ENCODE data around the gene APIP. TPM values are rescaled to one million over a fixed set of nuclear protein-coding genes. Genes with fewer than 3 reads are reported as not detected.

Gene APIP
- total and polyA plus RNA-seq, 2 of the 8 experiments (the other 6 are each of a cell fraction or from before 2014, with no cell fraction given): 10.4 to 25.7 TPM

DNA sequence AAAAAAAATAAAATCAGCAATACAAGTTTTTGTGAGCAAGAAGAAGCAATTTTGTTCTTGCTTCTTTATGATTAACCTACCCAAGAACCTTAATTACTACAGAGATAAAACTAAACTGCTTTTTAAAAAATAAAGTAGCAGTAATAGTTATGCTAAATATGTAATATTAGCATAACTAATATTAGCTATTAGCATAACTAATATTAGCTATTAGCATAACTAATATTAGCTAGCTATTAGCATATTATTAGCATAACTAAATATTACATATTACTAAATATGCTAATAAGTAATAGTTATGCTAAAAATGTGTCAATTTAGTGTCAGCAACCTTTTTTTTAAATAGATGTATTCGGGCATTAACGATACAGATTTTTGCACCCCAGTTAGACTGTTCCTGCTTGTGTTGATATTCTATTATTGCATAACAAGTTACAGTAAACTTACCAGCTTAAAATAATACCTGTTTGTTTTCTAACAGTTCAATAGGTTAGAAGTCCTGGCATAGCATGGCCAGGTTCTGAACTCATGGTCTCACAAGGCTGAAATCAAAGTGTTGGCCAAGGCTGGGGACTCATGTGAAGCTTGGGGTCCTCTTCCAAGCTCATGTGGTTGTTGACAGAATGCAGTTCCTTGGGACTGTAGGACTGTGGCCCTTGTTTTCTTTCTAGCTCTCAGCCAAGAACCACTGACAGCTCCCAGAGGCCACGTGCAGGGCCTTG is 48.6 kb upstream of the APIP start:
- H3K23me2 ChIP-seq (ENCODE audit: low read depth, low read length): no peaks in the 10 kb centered on the region
- TF ChIP-seq NANOG (IDR thresholded peaks at IDR 0.05; ENCODE audit: insufficient read depth, low read depth, low read length, poor library complexity, severe bottlenecking) (no peak), GABPA (IDR thresholded peaks at IDR 0.05; ENCODE audit: borderline replicate concordance, insufficient read depth, low read length) (no peak), JUN (IDR thresholded peaks at IDR 0.05; ENCODE audit: low read depth, low read length) (no peak), KDM4A (IDR thresholded peaks at IDR 0.05; ENCODE audit: low read depth, low read length, severe bottlenecking) (no peak), TCF12 (IDR thresholded peaks at IDR 0.05; ENCODE audit: low read depth, low read length) (no peak), CBX5 (IDR thresholded peaks at IDR 0.05; ENCODE audit: low read depth, low read length) (no peak)
- no peak overlapping the region for H3K4me3 ChIP-seq (ENCODE audit: extremely low read depth in 1 of 4, insufficient read depth in 2 of 4, low read depth in 3 of 4, low read length in 4 of 4)
- no peak overlapping the region for H2BK12ac ChIP-seq (ENCODE audit: low read depth, low read length)
- H2BK120ac ChIP-seq (replicated peaks; ENCODE audit: low read depth, low read length): no peak overlapping the region
- no peak overlapping the region for H2AK5ac ChIP-seq (ENCODE audit: low read depth, low read length)
- WGBS, 2 experiments (ENCODE audit: extremely low coverage in 1 of 2, insufficient coverage in 1 of 2, insufficient read length in 1 of 2, insufficient replicate concordance in 2 of 2, low coverage in 1 of 2, low lambda C conversion rate in 2 of 2, missing lambda C conversion rate in 1 of 2): 71% methylated on average over 3 of the region's 3 CpGs; no CpG with 5 or more reads in 1 of the 2 experiments
- H3K79me1 ChIP-seq (ENCODE audit: low read depth, low read length): no peaks in the 10 kb centered on the region
- H3K4me1 ChIP-seq (replicated peaks in 1 of 4; ENCODE audit: control insufficient read depth in 3 of 4, insufficient read depth in 4 of 4, low read length in 3 of 4): no peaks in the 10 kb centered on the region
- H3K79me2 ChIP-seq (ENCODE audit: control insufficient read depth in 1 of 2, insufficient read depth in 2 of 2, low read length in 2 of 2): no peaks in the 10 kb centered on the region
- DNase-seq (ENCODE audit: low read depth in 1 of 2, low spot score in 2 of 2): no peak
- no peak overlapping the region for H3K4me2 ChIP-seq (ENCODE audit: insufficient read depth in 1 of 2, low read depth in 2 of 2, low read length in 2 of 2)
- H3K27ac ChIP-seq (ENCODE audit: low read depth, low read length): no peak overlapping the region
- H3K4ac ChIP-seq (replicated peaks; ENCODE audit: insufficient read length, low read depth, low read length): no peak overlapping the region
- peaks cover 0 to 1% of the 10 kb centered on the region in 2 experiments for H4K20me1 ChIP-seq (replicated peaks in 1 of 2; ENCODE audit: control insufficient read depth in 1 of 2, insufficient read depth in 2 of 2, low read length in 2 of 2)
- no peaks in the 10 kb centered on the region for H3K9me3 ChIP-seq (ENCODE audit: insufficient read depth in 2 of 2, low read depth in 1 of 2, low read length in 1 of 2)
- FAIRE-seq: no peak
- no peak overlapping the region for H3K56ac ChIP-seq (replicated peaks; ENCODE audit: insufficient read length, low read depth, low read length)
- CTCF ChIA-PET (ENCODE audit: partially characterized antibody): interaction anchor here (0.8 to 1.3 kb wide), 4 partner anchors 16 to 427 kb away, joined by 3 to 6 read pairs (median 4); no protein-coding TSS in a partner anchor
- H3K14ac ChIP-seq (ENCODE audit: insufficient read length): no peak overlapping the region
- no peak overlapping the region for H2AFZ ChIP-seq (ENCODE audit: low read length)
- H2BK20ac ChIP-seq (ENCODE audit: low read length): no peak overlapping the region
- H3K9ac ChIP-seq (replicated peaks in 1 of 4; ENCODE audit: extremely low read depth in 1 of 4, low read depth in 3 of 4, low read length in 3 of 4): no peak overlapping the region
- no peak overlapping the region for H3K18ac ChIP-seq (ENCODE audit: extremely low read depth, low read length)
- POLR2A ChIA-PET (ENCODE audit: partially characterized antibody): no interaction called here
- peaks cover 0 to 13% (median 5%) of the 10 kb centered on the region in 4 experiments; a peak in 3 of 8 replicates for H3K36me3 ChIP-seq (ENCODE audit: control insufficient read depth in 2 of 4, insufficient read depth in 4 of 4, low read length in 3 of 4)
- H4K91ac ChIP-seq (replicated peaks; ENCODE audit: insufficient read length, low read length): no peak overlapping the region
- no peak overlapping the region for H4K5ac ChIP-seq (ENCODE audit: insufficient read length, low read depth, low read length)
- H3K27me3 ChIP-seq (replicated peaks in 1 of 4; ENCODE audit: control insufficient read depth in 3 of 4, extremely low read depth in 1 of 4, insufficient read depth in 3 of 4, low read length in 3 of 4): peaks cover 0 to 1% (median 0%) of the 10 kb centered on the region in 4 experiments; a peak in 1 of 7 replicates
- H2BK5ac ChIP-seq (ENCODE audit: low read depth, low read length): no peak overlapping the region
- H4K8ac ChIP-seq (ENCODE audit: extremely low read depth, insufficient read depth, low read length): no peak overlapping the region
- H3K23ac ChIP-seq (ENCODE audit: insufficient read length): no peak overlapping the region
- no peak overlapping the region for H2BK15ac ChIP-seq (ENCODE audit: low read length)
